ENCODE measurements around the gene SRGAP2C. TPM values are rescaled to one million over a fixed set of nuclear protein-coding genes. Genes with fewer than 3 reads are reported as not detected.
"Not testable (repeated sequence)": the region's sequence is repeated elsewhere in the genome, so short reads cannot be mapped to it uniquely, and the experiment has no call there.

Gene SRGAP2C
- polyA plus RNA-seq (ENCODE audit: insufficient read length in 12 of 12): 10 to 100 TPM in 11 of 12 donors, not detected in 1; 18.0 to 31.8 (median 24.6) TPM
- long read RNA-seq, donor 1: 0 reads
- long read RNA-seq, donor 2, full-length matches to known transcripts: 3 of 3 reads
- long read RNA-seq, donor 2, partial matches to known transcripts: 0 of 3 reads
- long read RNA-seq, donor 2, other reads (novel, unspliced or antisense): 0 of 3 reads
- long read RNA-seq, donor 3: 0 reads
- long read RNA-seq, donor 4: 0 reads
- long read RNA-seq, donor 5, full-length matches to known transcripts: 3 of 10 reads
- long read RNA-seq, donor 5, partial matches to known transcripts: 7 of 10 reads
- long read RNA-seq, donor 5, other reads (novel, unspliced or antisense): 0 of 10 reads
- long read RNA-seq, donor 6, full-length matches to known transcripts: 4 of 4 reads
- long read RNA-seq, donor 6, partial matches to known transcripts: 0 of 4 reads
- long read RNA-seq, donor 6, other reads (novel, unspliced or antisense): 0 of 4 reads
- long read RNA-seq, donor 7: 0 reads
- long read RNA-seq, donor 8, full-length matches to known transcripts: 4 of 4 reads
- long read RNA-seq, donor 8, partial matches to known transcripts: 0 of 4 reads
- long read RNA-seq, donor 8, other reads (novel, unspliced or antisense): 0 of 4 reads
- long read RNA-seq, donor 9, full-length matches to known transcripts: 1 of 1 reads
- long read RNA-seq, donor 9, partial matches to known transcripts: 0 of 1 reads
- long read RNA-seq, donor 9, other reads (novel, unspliced or antisense): 0 of 1 reads
- long read RNA-seq, donor 10, full-length matches to known transcripts: 5 of 50 reads
- long read RNA-seq, donor 10, partial matches to known transcripts: 45 of 50 reads
- long read RNA-seq, donor 10, other reads (novel, unspliced or antisense): 0 of 50 reads
- long read RNA-seq, donor 11, full-length matches to known transcripts: 2 of 2 reads
- long read RNA-seq, donor 11, partial matches to known transcripts: 0 of 2 reads
- long read RNA-seq, donor 11, other reads (novel, unspliced or antisense): 0 of 2 reads

GRCh38 chr1:121184290-121185127 lies at the start of gene SRGAP2C, which contains the start of gene FAM72B:
Gene SRGAP2C, plus strand, starts transcription at chr1:121184975. Its CDS starts 2,472 bp downstream, at chr1:121187447.
Gene FAM72B, minus strand, starts transcription at chr1:121184340. Its CDS starts 851 bp downstream, at chr1:121183489.
- peak; percentile 94 for DNase-seq

- not testable (repeated sequence) for DNase-seq
These were observed 44.4 kb upstream of the SRGAP2C start for GRCh38 chr1:121140393-121140792.

- not testable (repeated sequence) for DNase-seq
These were observed 36.1 kb upstream of the SRGAP2C start for GRCh38 chr1:121148489-121149190.

- DNase-seq: not testable (repeated sequence)
These were observed 33.5 kb upstream of the SRGAP2C start for GRCh38 chr1:121151294-121151693.

- DNase-seq: not testable (repeated sequence)
These were observed 32.0 kb upstream of the SRGAP2C start for GRCh38 chr1:121152788-121153187.

- not testable (repeated sequence) for DNase-seq
These were observed 30.0 kb upstream of the SRGAP2C start for GRCh38 chr1:121154811-121155210.

- peak; percentile 17 for DNase-seq
These were observed 29.0 kb upstream of the SRGAP2C start for GRCh38 chr1:121155671-121156358.

GRCh38 chr1:121156958-121157603 lies 27.7 kb upstream of the SRGAP2C start:
- DNase-seq: not testable (repeated sequence)

GRCh38 chr1:121157609-121158008 lies 27.2 kb upstream of the SRGAP2C start:
- not testable (repeated sequence) for DNase-seq

GRCh38 chr1:121160118-121160517 lies 24.7 kb upstream of the SRGAP2C start:
- not testable (repeated sequence) for DNase-seq

- not testable (repeated sequence) for DNase-seq
These were observed 23.4 kb upstream of the SRGAP2C start for GRCh38 chr1:121161199-121161901.

- not testable (repeated sequence) for DNase-seq
These were observed 20.7 kb upstream of the SRGAP2C start for GRCh38 chr1:121163850-121164757.

GRCh38 chr1:121165296-121165695 lies 19.5 kb upstream of the SRGAP2C start:
- DNase-seq: not testable (repeated sequence)

- not testable (repeated sequence) for DNase-seq
These were observed 17.5 kb upstream of the SRGAP2C start for GRCh38 chr1:121167225-121167738.

- not testable (repeated sequence) for DNase-seq
These were observed 16.6 kb upstream of the SRGAP2C start for GRCh38 chr1:121168152-121168668.

GRCh38 chr1:121176649-121177048 lies 8.1 kb upstream of the SRGAP2C start:
- DNase-seq: not testable (repeated sequence)

- not testable (repeated sequence) for DNase-seq
These were observed 6.6 kb upstream of the SRGAP2C start for GRCh38 chr1:121178197-121178596.
